Measurements from ENCODE around the gene MAP4K4.

MAP4K4 gene

GRCh38 chr2:101833890-101834523 lies 136.5 kb downstream of the MAP4K4 start:
- WGBS (ENCODE audit: extremely low coverage, insufficient coverage, low lambda C conversion rate) = 90% methylated on average over 2 of the region's 4 CpGs
- H3K79me1 ChIP-seq (ENCODE audit: low read length) = peaks cover 2% of the 10 kb centered on the region
- no peak overlapping the region for H4K8ac ChIP-seq (ENCODE audit: low read depth, low read length)
- no peak overlapping the region for H2BK120ac ChIP-seq (ENCODE audit: low read depth, low read length)
- H3K79me2 ChIP-seq (ENCODE audit: control insufficient read depth, insufficient read depth, low read length) = no peaks in the 10 kb centered on the region
- no peak overlapping the region for H3K4me3 ChIP-seq (ENCODE audit: low read length)
- H2BK15ac ChIP-seq (replicated peaks; ENCODE audit: low read depth) = no peak overlapping the region
- no peak overlapping the region for H3K56ac ChIP-seq (ENCODE audit: low read length)
- no peak overlapping the region for H3K4ac ChIP-seq (ENCODE audit: low read depth, low read length)
- H3K9ac ChIP-seq (ENCODE audit: low read length) = no peak overlapping the region
- H3K4me1 ChIP-seq (ENCODE audit: control insufficient read depth, low read depth, low read length) = no peaks in the 10 kb centered on the region
- H2AK5ac ChIP-seq (ENCODE audit: low read length) = no peak overlapping the region
- H3K27ac ChIP-seq (ENCODE audit: low read depth, low read length) = no peak overlapping the region
- H3K27me3 ChIP-seq (ENCODE audit: insufficient read depth, low read length, poor library complexity) = no peaks in the 10 kb centered on the region
- no peak overlapping the region for H4K5ac ChIP-seq (ENCODE audit: low read length)
- H3K23ac ChIP-seq (ENCODE audit: low read length) = no peak overlapping the region
- H3K4me2 ChIP-seq (ENCODE audit: low read length) = no peak overlapping the region
- no peak overlapping the region for H3K18ac ChIP-seq (ENCODE audit: low read length)
- H2BK5ac ChIP-seq (ENCODE audit: low read length) = no peak overlapping the region
- H3K36me3 ChIP-seq (ENCODE audit: control insufficient read depth, insufficient read depth, low read length) = peaks cover 6% of the 10 kb centered on the region
- DNase-seq = no peak

DNA sequence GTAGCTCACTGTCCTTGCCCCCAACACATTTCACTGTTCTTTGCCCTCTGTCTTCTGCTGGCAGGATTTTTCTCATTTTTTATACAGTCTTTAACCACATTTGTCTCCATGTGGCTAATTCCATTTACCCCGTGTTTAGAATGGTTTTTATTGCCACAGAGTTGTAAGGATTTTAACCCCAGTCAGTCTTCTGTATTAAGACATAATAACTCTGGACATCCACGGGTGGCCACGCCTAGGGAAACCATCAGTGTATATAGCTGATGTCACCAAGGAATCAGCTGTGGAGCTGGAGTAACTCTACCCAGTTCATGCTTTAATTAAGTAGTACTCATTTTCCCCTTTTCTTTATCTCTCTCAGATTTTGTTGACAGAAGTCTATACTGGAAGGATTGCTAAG lies 139.8 kb downstream of the MAP4K4 start:
- Histone ChIP-seq H3K27ac (ENCODE audit: low read depth, low read length) (no peak overlapping the region), H3K27me3 (ENCODE audit: insufficient read depth, low read length, poor library complexity) (no peaks in the 10 kb centered on the region), H3K18ac (ENCODE audit: low read length) (no peak overlapping the region), H2BK120ac (ENCODE audit: low read depth, low read length) (no peak overlapping the region), H2AK5ac (ENCODE audit: low read length) (no peak overlapping the region), H3K4me2 (ENCODE audit: low read length) (no peak overlapping the region), H3K79me2 (ENCODE audit: control insufficient read depth, insufficient read depth, low read length) (no peaks in the 10 kb centered on the region), H3K23ac (ENCODE audit: low read length) (no peak overlapping the region), H3K4ac (ENCODE audit: low read depth, low read length) (no peak overlapping the region), H3K4me1 (ENCODE audit: control insufficient read depth, low read depth, low read length) (no peaks in the 10 kb centered on the region), H2BK15ac (replicated peaks; ENCODE audit: low read depth) (no peak overlapping the region), H4K8ac (ENCODE audit: low read depth, low read length) (no peak overlapping the region), H2BK5ac (ENCODE audit: low read length) (no peak overlapping the region), H3K4me3 (ENCODE audit: low read length) (no peak overlapping the region), H3K79me1 (ENCODE audit: low read length) (peaks cover 2% of the 10 kb centered on the region), H3K36me3 (ENCODE audit: control insufficient read depth, insufficient read depth, low read length) (peaks cover 4% of the 10 kb centered on the region), H3K9ac (ENCODE audit: low read length) (no peak overlapping the region), H4K5ac (ENCODE audit: low read length) (no peak overlapping the region), H3K56ac (ENCODE audit: low read length) (no peak overlapping the region)
- WGBS (ENCODE audit: extremely low coverage, insufficient coverage, low lambda C conversion rate) = no CpG with 5 or more reads among the region's 3 CpGs
- DNase-seq = no peak

DNA sequence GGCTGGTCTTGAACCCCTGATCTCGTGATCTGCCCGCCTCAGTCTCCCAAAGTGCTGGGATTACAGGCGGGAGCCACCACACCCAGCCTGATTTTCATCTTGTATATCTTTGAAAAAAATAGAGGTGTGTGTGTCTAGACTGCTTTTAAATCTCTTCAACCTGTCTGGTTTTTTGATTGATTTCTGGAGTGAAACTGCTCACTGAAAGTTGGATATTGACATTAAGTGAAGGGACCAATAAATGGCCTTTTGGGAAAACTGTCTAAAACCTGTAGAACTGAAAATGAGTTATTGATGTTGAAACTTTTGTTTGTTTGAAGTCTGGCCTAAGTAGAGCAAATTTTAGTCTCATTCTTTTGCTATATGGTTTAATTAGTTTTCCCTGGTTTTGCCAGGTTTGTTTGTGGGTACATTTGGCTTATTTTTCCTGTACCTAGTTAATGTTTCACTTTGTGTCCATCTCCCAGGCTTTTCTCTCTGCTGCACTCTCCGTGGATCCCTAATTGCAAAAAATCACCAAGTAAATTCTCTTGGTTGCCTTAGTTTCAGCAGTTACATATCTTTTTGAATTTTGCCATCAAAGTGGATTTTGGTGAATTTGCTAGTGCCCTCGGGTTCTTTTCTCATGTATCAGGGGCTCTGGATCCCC lies 144.3 kb downstream of the MAP4K4 start:
- H4K8ac ChIP-seq (ENCODE audit: low read depth, low read length) = no peak overlapping the region
- no peaks in the 10 kb centered on the region for H3K27me3 ChIP-seq (ENCODE audit: insufficient read depth, low read length, poor library complexity)
- no peaks in the 10 kb centered on the region for H3K4me1 ChIP-seq (ENCODE audit: control insufficient read depth, low read depth, low read length)
- no peak overlapping the region for H2BK120ac ChIP-seq (ENCODE audit: low read depth, low read length)
- H4K5ac ChIP-seq (ENCODE audit: low read length) = no peak overlapping the region
- no CpG with 5 or more reads among the region's 5 CpGs for WGBS (ENCODE audit: extremely low coverage, insufficient coverage, low lambda C conversion rate)
- H3K4me2 ChIP-seq (ENCODE audit: low read length) = no peak overlapping the region
- H3K23ac ChIP-seq (ENCODE audit: low read length) = no peak overlapping the region
- H2AK5ac ChIP-seq (ENCODE audit: low read length) = no peak overlapping the region
- H3K18ac ChIP-seq (ENCODE audit: low read length) = no peak overlapping the region
- no peak for DNase-seq
- no peak overlapping the region for H2BK15ac ChIP-seq (replicated peaks; ENCODE audit: low read depth)
- no peaks in the 10 kb centered on the region for H3K79me2 ChIP-seq (ENCODE audit: control insufficient read depth, insufficient read depth, low read length)
- peaks cover 3% of the 10 kb centered on the region for H3K79me1 ChIP-seq (ENCODE audit: low read length)
- H3K56ac ChIP-seq (ENCODE audit: low read length) = no peak overlapping the region
- no peak overlapping the region for H2BK5ac ChIP-seq (ENCODE audit: low read length)
- no peak overlapping the region for H3K27ac ChIP-seq (ENCODE audit: low read depth, low read length)
- no peak overlapping the region for H3K4me3 ChIP-seq (ENCODE audit: low read length)
- H3K36me3 ChIP-seq (ENCODE audit: control insufficient read depth, insufficient read depth, low read length) = peaks cover 12% of the 10 kb centered on the region
- no peak overlapping the region for H3K9ac ChIP-seq (ENCODE audit: low read length)
- no peak overlapping the region for H3K4ac ChIP-seq (ENCODE audit: low read depth, low read length)

GRCh38 chr2:101842471-101842870 lies 145.0 kb downstream of the MAP4K4 start:
- Histone ChIP-seq H4K8ac (ENCODE audit: low read depth, low read length) (no peak overlapping the region), H3K4ac (ENCODE audit: low read depth, low read length) (no peak overlapping the region), H3K4me3 (ENCODE audit: low read length) (no peak overlapping the region), H3K4me2 (ENCODE audit: low read length) (no peak overlapping the region), H3K56ac (ENCODE audit: low read length) (no peak overlapping the region), H2AK5ac (ENCODE audit: low read length) (no peak overlapping the region), H3K27me3 (ENCODE audit: insufficient read depth, low read length, poor library complexity) (no peaks in the 10 kb centered on the region), H3K23ac (ENCODE audit: low read length) (no peak overlapping the region), H2BK5ac (ENCODE audit: low read length) (no peak overlapping the region), H3K79me2 (ENCODE audit: control insufficient read depth, insufficient read depth, low read length) (no peaks in the 10 kb centered on the region), H3K18ac (ENCODE audit: low read length) (no peak overlapping the region), H3K79me1 (ENCODE audit: low read length) (peaks cover 3% of the 10 kb centered on the region), H2BK15ac (replicated peaks; ENCODE audit: low read depth) (no peak overlapping the region), H3K27ac (ENCODE audit: low read depth, low read length) (no peak overlapping the region), H4K5ac (ENCODE audit: low read length) (no peak overlapping the region), H3K9ac (ENCODE audit: low read length) (no peak overlapping the region), H3K4me1 (ENCODE audit: control insufficient read depth, low read depth, low read length) (no peaks in the 10 kb centered on the region), H3K36me3 (ENCODE audit: control insufficient read depth, insufficient read depth, low read length) (peaks cover 12% of the 10 kb centered on the region), H2BK120ac (ENCODE audit: low read depth, low read length) (no peak overlapping the region)
- no peak for DNase-seq
- WGBS (ENCODE audit: extremely low coverage, insufficient coverage, low lambda C conversion rate) = no CpG with 5 or more reads among the region's 1 CpG

GRCh38 chr2:101843048-101843447 lies 145.5 kb downstream of the MAP4K4 start:
- Histone ChIP-seq H2BK15ac (replicated peaks; ENCODE audit: low read depth) (no peak overlapping the region), H3K27ac (ENCODE audit: low read depth, low read length) (no peak overlapping the region)
- no peak for DNase-seq

GRCh38 chr2:101843471-101843870 lies 146.0 kb downstream of the MAP4K4 start:
- H3K79me2 ChIP-seq (ENCODE audit: control insufficient read depth, insufficient read depth, low read length) = no peaks in the 10 kb centered on the region
- no peak overlapping the region for H2BK5ac ChIP-seq (ENCODE audit: low read length)
- peaks cover 14% of the 10 kb centered on the region for H3K36me3 ChIP-seq (ENCODE audit: control insufficient read depth, insufficient read depth, low read length)
- H4K8ac ChIP-seq (ENCODE audit: low read depth, low read length) = no peak overlapping the region
- no peak overlapping the region for H4K5ac ChIP-seq (ENCODE audit: low read length)
- no peak overlapping the region for H3K56ac ChIP-seq (ENCODE audit: low read length)
- no peak overlapping the region for H3K4ac ChIP-seq (ENCODE audit: low read depth, low read length)
- no CpG with 5 or more reads among the region's 6 CpGs for WGBS (ENCODE audit: extremely low coverage, insufficient coverage, low lambda C conversion rate)
- DNase-seq = no peak
- no peak overlapping the region for H3K4me3 ChIP-seq (ENCODE audit: low read length)
- H3K4me2 ChIP-seq (ENCODE audit: low read length) = no peak overlapping the region
- no peak overlapping the region for H2BK15ac ChIP-seq (replicated peaks; ENCODE audit: low read depth)
- no peak overlapping the region for H3K18ac ChIP-seq (ENCODE audit: low read length)
- H3K23ac ChIP-seq (ENCODE audit: low read length) = no peak overlapping the region
- H3K79me1 ChIP-seq (ENCODE audit: low read length) = peaks cover 3% of the 10 kb centered on the region
- H3K9ac ChIP-seq (ENCODE audit: low read length) = no peak overlapping the region
- H2BK120ac ChIP-seq (ENCODE audit: low read depth, low read length) = no peak overlapping the region
- no peak overlapping the region for H3K27ac ChIP-seq (ENCODE audit: low read depth, low read length)
- H3K27me3 ChIP-seq (ENCODE audit: insufficient read depth, low read length, poor library complexity) = no peaks in the 10 kb centered on the region
- no peaks in the 10 kb centered on the region for H3K4me1 ChIP-seq (ENCODE audit: control insufficient read depth, low read depth, low read length)
- H2AK5ac ChIP-seq (ENCODE audit: low read length) = no peak overlapping the region

More at GRCh38 chr2:101843048-101843447, 145.5 kb downstream of the MAP4K4 start:
- Histone ChIP-seq H2BK5ac (ENCODE audit: low read length) (no peak overlapping the region), H3K56ac (ENCODE audit: low read length) (no peak overlapping the region), H3K4me1 (ENCODE audit: control insufficient read depth, low read depth, low read length) (no peaks in the 10 kb centered on the region), H3K79me1 (ENCODE audit: low read length) (peaks cover 3% of the 10 kb centered on the region), H4K8ac (ENCODE audit: low read depth, low read length) (no peak overlapping the region), H3K4me3 (ENCODE audit: low read length) (no peak overlapping the region), H3K27me3 (ENCODE audit: insufficient read depth, low read length, poor library complexity) (no peaks in the 10 kb centered on the region), H4K5ac (ENCODE audit: low read length) (no peak overlapping the region), H3K9ac (ENCODE audit: low read length) (no peak overlapping the region), H2BK120ac (ENCODE audit: low read depth, low read length) (no peak overlapping the region), H3K79me2 (ENCODE audit: control insufficient read depth, insufficient read depth, low read length) (no peaks in the 10 kb centered on the region), H3K18ac (ENCODE audit: low read length) (no peak overlapping the region), H3K23ac (ENCODE audit: low read length) (no peak overlapping the region), H2AK5ac (ENCODE audit: low read length) (no peak overlapping the region), H3K4me2 (ENCODE audit: low read length) (no peak overlapping the region), H3K36me3 (ENCODE audit: control insufficient read depth, insufficient read depth, low read length) (peaks cover 12% of the 10 kb centered on the region), H3K4ac (ENCODE audit: low read depth, low read length) (no peak overlapping the region)
- WGBS (ENCODE audit: extremely low coverage, insufficient coverage, low lambda C conversion rate) = no CpG with 5 or more reads among the region's 2 CpGs
